AG04450 (cell line): ENCODE results near the gene MAP3K5. TPM values are rescaled to one million over a fixed set of nuclear protein-coding genes. Genes with fewer than 3 reads are reported as not detected.
"Not testable (repeated sequence)": the region's sequence is repeated elsewhere in the genome, so short reads cannot be mapped to it uniquely, and the experiment has no call there.

ENCODE experiments used
- CTCF ChIA-PET: fragments of 300-600, 350-600 bp; formaldehyde crosslinking; extraction: SDS; loops from one replicate; lab custom pipeline; 2022; ENCODE audit warnings: antibody characterized with exemption, inconsistent platforms; lab: Charles Lee
- POLR2A ChIA-PET: fragments of 350-600 bp; formaldehyde crosslinking; extraction: SDS; loops from one replicate; lab custom pipeline; 2021; ENCODE audit warnings: antibody characterized with exemption, inconsistent platforms; lab: Yijun Ruan, JAX
- DNase-seq: peaks from one replicate; pipeline ENCODE4 v3.0.0-alpha.2; 2011; ENCODE audit warnings: low read depth, low spot score
- H3K27ac ChIP-seq: one replicate; pipeline ENCODE4 v1.5.1; 2012; ENCODE audit warnings: low read depth, low read length, control low read depth
- H3K27me3 ChIP-seq: one replicate; pipeline ENCODE4 v1.6.0; 2012; ENCODE audit warnings: low read length; ENCODE audit not compliant: control insufficient read depth, insufficient read depth
- H3K4me3 ChIP-seq: 2 replicates; pipeline ENCODE4 v1.5.1; 2011; ENCODE audit warnings: mild to moderate bottlenecking, low read depth, low read length, control low read depth
- H3K9me3 ChIP-seq: 2 replicates; pipeline ENCODE4 v1.5.1; 2012; ENCODE audit warnings: low read length; ENCODE audit not compliant: control insufficient read depth, insufficient read depth
- polyA plus RNA-seq: library from polyadenylated mRNA; depleted of rRNA; stranded (reverse); fragments of >200 nt; gene quantifications from 2 replicates; pipeline ENCODE4 v1.2.3, GENCODE V29; 2011
- TF ChIP-seq, protein P1 (sequence below): IDR thresholded peaks from 2 replicates; pipeline ENCODE4 v1.5.1; 2011; ENCODE audit warnings: low read depth, low read length, control low read depth, inconsistent platforms

The MAP3K5 gene
- polyA plus RNA-seq, 1 experiment: 17.0 TPM

DNA sequence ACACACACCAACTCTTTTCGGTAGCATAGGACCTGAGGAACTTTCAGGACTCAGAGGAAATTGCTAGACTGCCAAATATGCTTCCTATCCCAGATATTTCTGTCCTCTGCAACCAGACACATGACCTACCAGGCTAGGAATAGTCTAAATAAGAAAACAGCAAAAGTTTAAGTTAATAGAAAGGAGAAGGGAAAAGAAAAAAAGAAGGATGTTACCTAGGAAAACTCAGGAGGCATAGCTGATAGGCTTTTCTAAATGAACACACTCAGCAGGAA is 74.6 kb downstream of the MAP3K5 start:
- Histone ChIP-seq H3K9me3 (no peaks in the 10 kb centered on the region), H3K27ac (no peak overlapping the region), H3K27me3 (no peaks in the 10 kb centered on the region), H3K4me3 (no peak overlapping the region)
- CTCF ChIA-PET: interaction anchor here (1.1 to 1.8 kb wide), 2 partner anchors 74 to 75 kb away, joined by 3 to 7 read pairs; partner anchors contain the start of gene MAP3K5
- TF ChIP-seq, protein P1, sequence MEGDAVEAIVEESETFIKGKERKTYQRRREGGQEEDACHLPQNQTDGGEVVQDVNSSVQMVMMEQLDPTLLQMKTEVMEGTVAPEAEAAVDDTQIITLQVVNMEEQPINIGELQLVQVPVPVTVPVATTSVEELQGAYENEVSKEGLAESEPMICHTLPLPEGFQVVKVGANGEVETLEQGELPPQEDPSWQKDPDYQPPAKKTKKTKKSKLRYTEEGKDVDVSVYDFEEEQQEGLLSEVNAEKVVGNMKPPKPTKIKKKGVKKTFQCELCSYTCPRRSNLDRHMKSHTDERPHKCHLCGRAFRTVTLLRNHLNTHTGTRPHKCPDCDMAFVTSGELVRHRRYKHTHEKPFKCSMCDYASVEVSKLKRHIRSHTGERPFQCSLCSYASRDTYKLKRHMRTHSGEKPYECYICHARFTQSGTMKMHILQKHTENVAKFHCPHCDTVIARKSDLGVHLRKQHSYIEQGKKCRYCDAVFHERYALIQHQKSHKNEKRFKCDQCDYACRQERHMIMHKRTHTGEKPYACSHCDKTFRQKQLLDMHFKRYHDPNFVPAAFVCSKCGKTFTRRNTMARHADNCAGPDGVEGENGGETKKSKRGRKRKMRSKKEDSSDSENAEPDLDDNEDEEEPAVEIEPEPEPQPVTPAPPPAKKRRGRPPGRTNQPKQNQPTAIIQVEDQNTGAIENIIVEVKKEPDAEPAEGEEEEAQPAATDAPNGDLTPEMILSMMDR: no peak
- POLR2A ChIA-PET: no interaction called here
- DNase-seq: no peak

- no peaks in the 10 kb centered on the region for H3K27me3 ChIP-seq
- DNase-seq: no peak
- no peak overlapping the region for H3K4me3 ChIP-seq
- TF ChIP-seq, protein P1: no peak
- H3K9me3 ChIP-seq: no peaks in the 10 kb centered on the region
- POLR2A ChIA-PET: no interaction called here
- CTCF ChIA-PET: interaction anchor here (0.8 to 1.8 kb wide), 4 partner anchors 29 to 75 kb away, joined by 3 to 7 read pairs (median 3); partner anchors contain the start of gene MAP3K5
- no peak overlapping the region for H3K27ac ChIP-seq
These were observed 75.2 kb downstream of the MAP3K5 start for GRCh38 chr6:136716917-136717715.

DNA sequence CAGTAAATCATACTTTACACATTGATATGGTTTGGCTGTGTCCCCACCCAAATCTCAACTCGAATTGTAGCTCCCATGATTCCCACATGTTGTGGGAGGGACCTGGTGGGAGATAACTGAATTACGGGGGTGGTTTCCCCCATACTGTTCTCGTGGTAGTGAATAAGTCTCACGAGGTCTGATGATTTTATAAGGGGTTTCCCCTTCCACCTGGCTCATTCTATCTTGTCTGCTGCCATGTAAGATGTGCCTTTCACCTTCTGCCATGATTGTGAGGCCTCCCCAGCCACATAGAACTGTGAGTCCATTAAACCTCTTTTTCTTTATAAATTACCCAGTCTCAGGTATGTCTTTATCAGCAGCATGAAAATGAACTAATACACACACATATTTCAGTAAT is 79.6 kb downstream of the MAP3K5 start:
- H3K27me3 ChIP-seq, DNase-seq, POLR2A ChIA-PET, H3K4me3 ChIP-seq, H3K27ac ChIP-seq, H3K9me3 ChIP-seq: not testable (repeated sequence)
- CTCF ChIA-PET: interaction anchor here (1.2 kb wide), 1 partner anchor 111 kb away, joined by 3 read pairs; no protein-coding TSS in a partner anchor

GRCh38 chr6:136711644-136712043 is 80.6 kb downstream of the MAP3K5 start:
- no peak for DNase-seq
- ChIA-PET POLR2A (interaction anchor here (0.7 kb wide), 1 partner anchor 1859 kb away, joined by 4 read pairs; no protein-coding TSS in a partner anchor), CTCF (interaction anchor here (0.7 to 1.9 kb wide), 3 partner anchors 11 to 112 kb away, joined by 3 to 5 read pairs (median 3); partner anchors contain the start of gene MAP3K5)
- Histone ChIP-seq H3K9me3 (no peaks in the 10 kb centered on the region), H3K27ac (no peak overlapping the region), H3K27me3 (no peaks in the 10 kb centered on the region), H3K4me3 (no peak overlapping the region)
- TF ChIP-seq, protein P1: no peak

DNA sequence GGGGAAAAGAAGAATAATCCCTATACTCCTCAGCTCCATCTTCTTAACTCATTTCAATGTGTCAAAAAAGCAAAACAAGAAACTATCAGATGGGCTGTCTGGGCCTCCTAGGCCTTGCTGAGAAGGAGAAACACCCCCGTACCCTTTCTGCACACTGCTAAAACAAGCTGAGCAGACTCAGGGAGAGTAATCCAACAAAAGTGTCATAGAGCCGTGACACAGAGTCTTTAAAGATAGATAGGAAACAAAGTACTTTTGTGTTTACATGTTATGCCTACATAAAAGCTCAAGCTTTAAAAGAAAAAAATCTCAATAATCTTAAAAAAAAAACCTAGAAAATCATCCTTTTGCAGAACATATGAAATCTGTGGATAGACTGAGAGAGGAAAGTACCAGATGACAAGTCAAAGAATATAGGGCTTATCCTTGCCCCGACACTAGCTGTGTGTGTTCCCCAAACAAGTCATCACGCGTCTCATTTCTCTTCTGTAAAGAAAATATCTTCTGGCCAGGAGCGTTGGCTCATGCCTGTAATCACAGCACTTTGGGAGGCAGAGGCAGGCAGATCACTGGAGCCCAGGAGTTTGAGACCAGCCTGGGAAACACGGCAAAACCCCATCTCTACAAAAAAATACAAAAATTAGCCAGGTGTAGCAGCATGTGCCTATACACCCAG is 81.3 kb downstream of the MAP3K5 start:
- H3K4me3 ChIP-seq: no peak overlapping the region
- no peak for DNase-seq
- H3K9me3 ChIP-seq: no peaks in the 10 kb centered on the region
- H3K27me3 ChIP-seq: no peaks in the 10 kb centered on the region
- ChIA-PET POLR2A (interaction anchor here (0.7 kb wide), 1 partner anchor 1859 kb away, joined by 4 read pairs; no protein-coding TSS in a partner anchor), CTCF (interaction anchor here (0.6 to 1.9 kb wide), 2 partner anchors 11 to 81 kb away, joined by 3 to 5 read pairs; partner anchors contain the start of gene MAP3K5)
- H3K27ac ChIP-seq: no peak overlapping the region
- TF ChIP-seq, protein P1: no peak
